ENCODE data around the gene CAMTA1. TPM values are rescaled to one million over a fixed set of nuclear protein-coding genes. Genes with fewer than 3 reads are reported as not detected.

CAMTA1 gene
- total and polyA plus RNA-seq, 4 donors: 48.1 to 140 (median 52.3) TPM

DNA sequence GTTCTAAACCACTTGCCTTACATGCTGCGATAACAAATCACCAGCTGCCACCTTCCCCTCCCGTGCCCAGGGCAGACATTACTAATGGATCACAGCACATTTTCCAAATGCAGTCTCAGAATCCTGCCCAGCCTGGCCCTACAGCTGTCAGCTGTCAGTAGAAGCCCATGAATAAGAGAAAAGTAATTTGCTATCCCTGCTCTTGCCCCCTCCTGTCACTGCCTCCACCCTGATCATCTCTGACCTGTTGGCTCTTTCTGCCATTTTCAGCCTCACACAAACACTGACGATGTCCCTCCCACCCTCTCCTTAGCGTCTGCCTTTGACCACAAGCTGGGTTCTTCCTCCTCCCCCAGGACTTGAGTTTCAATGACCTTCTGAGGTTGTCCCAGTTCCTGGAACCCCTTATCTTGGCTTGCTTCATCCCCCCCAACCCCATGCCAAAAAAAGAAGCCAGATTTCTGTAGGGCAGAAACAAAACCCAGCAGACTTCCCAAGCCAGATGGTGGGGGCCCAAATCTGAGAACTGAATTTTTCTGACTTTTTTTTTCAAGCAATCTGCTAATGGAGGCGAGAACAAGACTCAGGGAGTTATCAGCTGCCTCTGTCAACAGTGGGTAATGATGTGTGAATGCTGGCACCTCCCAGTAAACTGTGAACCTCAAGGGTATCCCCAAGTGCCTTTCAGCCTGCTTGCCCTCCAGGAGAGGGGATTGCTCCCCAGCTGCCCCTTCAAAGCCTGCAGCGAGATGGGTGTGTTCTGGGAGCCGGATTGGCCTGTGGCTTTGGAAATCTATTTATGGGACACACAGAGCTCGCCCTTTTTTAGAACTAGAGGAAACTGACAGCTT is 769.4 kb downstream of the CAMTA1 start:
- 52 to 54% methylated on average over 8 of the region's 8 CpGs for WGBS, 2 donors
- Histone ChIP-seq H3K9ac (ENCODE audit: insufficient read depth in 1 of 2, low read length in 2 of 2) (no peak overlapping the region), H3K4me3 (no peak overlapping the region), H3K27me3 (ENCODE audit: control insufficient read depth in 3 of 3, insufficient read depth in 3 of 3, low read length in 2 of 3) (no peaks in the 10 kb centered on the region), H3K9me3 (ENCODE audit: control insufficient read depth in 4 of 4, insufficient read depth in 3 of 4, low read length in 3 of 4) (peaks cover 0 to 4% (median 0%) of the 10 kb centered on the region in 4 donors), H3K36me3 (ENCODE audit: control insufficient read depth in 4 of 4, insufficient read depth in 4 of 4, low read length in 4 of 4) (no peaks in the 10 kb centered on the region), H3K27ac (ENCODE audit: low read depth in 1 of 2, low read length in 1 of 2) (no peak overlapping the region), H3K4me1 (ENCODE audit: control insufficient read depth in 5 of 5, insufficient read depth in 5 of 5, low read length in 5 of 5) (peaks cover 0 to 32% (median 12%) of the 10 kb centered on the region in 5 donors)
- ATAC-seq (ENCODE audit: insufficient read depth, low FRiP score): no peak
- DNase-seq: peak; percentile 59 to 77 (median 77)
- TF ChIP-seq, protein P1, sequence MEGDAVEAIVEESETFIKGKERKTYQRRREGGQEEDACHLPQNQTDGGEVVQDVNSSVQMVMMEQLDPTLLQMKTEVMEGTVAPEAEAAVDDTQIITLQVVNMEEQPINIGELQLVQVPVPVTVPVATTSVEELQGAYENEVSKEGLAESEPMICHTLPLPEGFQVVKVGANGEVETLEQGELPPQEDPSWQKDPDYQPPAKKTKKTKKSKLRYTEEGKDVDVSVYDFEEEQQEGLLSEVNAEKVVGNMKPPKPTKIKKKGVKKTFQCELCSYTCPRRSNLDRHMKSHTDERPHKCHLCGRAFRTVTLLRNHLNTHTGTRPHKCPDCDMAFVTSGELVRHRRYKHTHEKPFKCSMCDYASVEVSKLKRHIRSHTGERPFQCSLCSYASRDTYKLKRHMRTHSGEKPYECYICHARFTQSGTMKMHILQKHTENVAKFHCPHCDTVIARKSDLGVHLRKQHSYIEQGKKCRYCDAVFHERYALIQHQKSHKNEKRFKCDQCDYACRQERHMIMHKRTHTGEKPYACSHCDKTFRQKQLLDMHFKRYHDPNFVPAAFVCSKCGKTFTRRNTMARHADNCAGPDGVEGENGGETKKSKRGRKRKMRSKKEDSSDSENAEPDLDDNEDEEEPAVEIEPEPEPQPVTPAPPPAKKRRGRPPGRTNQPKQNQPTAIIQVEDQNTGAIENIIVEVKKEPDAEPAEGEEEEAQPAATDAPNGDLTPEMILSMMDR (IDR thresholded peaks at IDR 0.05; ENCODE audit: control extremely low read depth, extremely low read depth): no peak

DNA sequence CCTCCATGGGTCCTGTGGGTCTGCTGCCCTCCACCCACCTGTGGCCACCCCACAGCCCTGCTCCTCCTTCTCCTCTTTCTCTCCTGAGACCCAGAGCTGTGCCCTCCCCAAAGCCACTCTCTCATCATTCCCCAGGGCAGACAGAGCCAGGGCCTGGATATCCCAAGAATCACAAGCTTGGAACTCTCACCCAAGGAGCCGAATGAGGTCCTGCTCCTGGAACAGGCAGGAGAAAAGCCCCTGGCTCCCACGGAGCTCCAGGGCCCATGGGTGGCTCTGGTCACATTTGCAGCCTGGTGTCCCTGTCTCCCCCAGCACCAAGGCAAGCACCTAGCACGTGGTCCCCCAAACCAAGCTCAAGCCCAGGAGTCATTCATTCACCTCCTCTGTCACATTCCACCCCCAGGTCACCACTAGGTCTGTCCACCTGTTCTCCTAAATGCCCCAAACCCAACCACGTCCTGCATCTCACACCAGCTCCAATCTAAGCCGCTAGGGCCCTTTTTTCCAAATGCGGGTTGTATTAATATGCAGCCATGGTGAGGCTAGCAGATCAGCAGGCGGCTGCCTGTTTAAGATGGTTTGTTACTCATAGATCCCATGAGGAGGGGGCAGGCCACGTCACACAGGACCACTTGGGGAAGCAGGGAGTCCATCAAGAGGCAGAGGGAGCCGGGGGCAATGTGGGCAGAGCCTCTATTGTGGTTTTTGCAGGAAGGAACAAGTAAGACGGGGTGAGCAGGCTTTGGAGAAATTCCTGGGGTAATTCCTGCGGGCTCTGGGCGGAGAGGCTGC is 770.3 kb downstream of the CAMTA1 start:
- no peaks in the 10 kb centered on the region for H3K27me3 ChIP-seq (ENCODE audit: control insufficient read depth in 3 of 3, insufficient read depth in 3 of 3, low read length in 2 of 3)
- H3K4me1 ChIP-seq (ENCODE audit: control insufficient read depth in 5 of 5, insufficient read depth in 5 of 5, low read length in 5 of 5): peaks cover 0 to 32% (median 12%) of the 10 kb centered on the region in 5 donors
- ATAC-seq (ENCODE audit: insufficient read depth, low FRiP score) (no peak), DNase-seq (no peak)
- WGBS, 2 donors: 63 to 74% methylated on average over 12 of the region's 12 CpGs
- TF ChIP-seq, protein P1 (IDR thresholded peaks at IDR 0.05; ENCODE audit: control extremely low read depth, extremely low read depth): no peak
- H3K4me3 ChIP-seq: no peak overlapping the region
- H3K27ac ChIP-seq (ENCODE audit: low read depth in 1 of 2, low read length in 1 of 2): no peak overlapping the region
- H3K9ac ChIP-seq (ENCODE audit: insufficient read depth in 1 of 2, low read length in 2 of 2): no peak overlapping the region
- peaks cover 0 to 4% (median 0%) of the 10 kb centered on the region in 4 donors for H3K9me3 ChIP-seq (ENCODE audit: control insufficient read depth in 4 of 4, insufficient read depth in 3 of 4, low read length in 3 of 4)
- no peaks in the 10 kb centered on the region for H3K36me3 ChIP-seq (ENCODE audit: control insufficient read depth in 4 of 4, insufficient read depth in 4 of 4, low read length in 4 of 4)

DNA sequence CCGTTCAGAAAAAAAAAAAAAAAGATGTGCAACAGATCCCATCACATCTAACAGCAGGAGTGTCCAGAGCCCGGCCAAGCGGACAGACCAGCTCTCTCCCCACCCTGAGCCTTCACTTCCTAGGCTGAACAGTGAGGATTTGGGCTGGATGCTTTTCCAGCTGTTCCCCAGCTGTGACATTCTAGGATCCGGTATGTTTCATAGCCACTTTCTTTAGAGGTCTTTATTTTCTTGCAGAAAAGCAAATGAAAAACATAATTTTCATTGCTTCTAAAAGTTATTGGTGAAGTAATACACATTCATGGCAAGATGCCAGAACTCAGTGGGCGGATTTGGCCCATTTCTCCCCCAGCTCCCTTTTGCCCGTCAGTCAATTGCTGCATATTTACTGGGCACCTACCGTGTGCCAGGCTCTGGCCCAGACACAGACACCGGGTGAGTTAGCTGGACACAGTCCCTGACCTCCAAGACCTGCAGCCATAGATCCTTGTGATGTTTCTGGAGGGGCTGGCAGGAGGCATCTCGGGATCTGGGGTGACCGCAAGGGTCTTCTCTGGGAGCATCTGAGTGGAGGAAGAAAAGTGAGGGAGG is 772.1 kb downstream of the CAMTA1 start:
- Histone ChIP-seq H3K27ac (ENCODE audit: low read depth in 1 of 2, low read length in 1 of 2) (no peak overlapping the region), H3K36me3 (ENCODE audit: control insufficient read depth in 4 of 4, insufficient read depth in 4 of 4, low read length in 4 of 4) (no peaks in the 10 kb centered on the region), H3K4me1 (ENCODE audit: control insufficient read depth in 5 of 5, insufficient read depth in 5 of 5, low read length in 5 of 5) (peaks cover 0 to 32% (median 2%) of the 10 kb centered on the region in 5 donors), H3K9ac (ENCODE audit: insufficient read depth in 1 of 2, low read length in 2 of 2) (no peak overlapping the region), H3K9me3 (ENCODE audit: control insufficient read depth in 4 of 4, insufficient read depth in 3 of 4, low read length in 3 of 4) (peaks cover 0 to 4% (median 0%) of the 10 kb centered on the region in 4 donors), H3K27me3 (ENCODE audit: control insufficient read depth in 3 of 3, insufficient read depth in 3 of 3, low read length in 2 of 3) (no peaks in the 10 kb centered on the region), H3K4me3 (no peak overlapping the region)
- DNase-seq (peak; percentile 82 to 92 (median 90)), ATAC-seq (ENCODE audit: insufficient read depth, low FRiP score) (no peak)
- WGBS, 2 donors: 71 to 80% methylated on average over 10 of the region's 10 CpGs
- TF ChIP-seq, protein P1 (IDR thresholded peaks at IDR 0.05; ENCODE audit: control extremely low read depth, extremely low read depth): no peak

Measured in lung (tissue), 12 donors.